ENCODE measurements around the gene ADRA2C.

The ADRA2C gene

DNA sequence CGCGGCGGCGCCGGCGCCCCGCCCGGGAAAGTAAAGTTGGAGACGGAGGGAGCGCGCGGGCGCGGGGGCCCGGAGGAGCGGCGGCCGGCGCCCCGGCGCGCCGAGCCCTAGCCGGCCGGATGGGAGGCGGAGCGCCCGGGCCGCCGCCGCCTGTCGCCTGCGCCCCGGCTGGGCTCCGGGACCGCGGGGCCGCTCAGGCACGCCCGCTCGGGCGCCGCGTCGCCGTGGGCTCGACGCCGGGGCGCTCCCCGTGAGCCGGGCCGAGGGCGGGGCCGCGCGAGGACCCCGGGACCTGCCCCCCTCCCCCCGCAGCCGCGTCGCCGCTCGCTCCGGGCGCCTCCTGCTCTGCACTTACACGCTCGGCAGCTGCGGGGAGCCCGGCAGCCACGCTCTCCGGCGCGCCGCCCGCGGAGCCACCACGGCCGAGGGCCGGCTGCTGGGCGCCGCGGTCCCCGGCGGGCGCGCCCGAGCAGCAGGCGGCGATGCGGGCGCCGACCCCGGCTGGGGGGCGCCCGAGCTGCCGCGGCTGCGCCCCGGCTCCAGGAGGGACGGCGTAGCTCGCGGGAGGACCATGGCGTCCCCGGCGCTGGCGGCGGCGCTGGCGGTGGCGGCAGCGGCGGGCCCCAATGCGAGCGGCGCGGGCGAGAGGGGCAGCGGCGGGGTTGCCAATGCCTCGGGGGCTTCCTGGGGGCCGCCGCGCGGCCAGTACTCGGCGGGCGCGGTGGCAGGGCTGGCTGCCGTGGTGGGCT is at the start of gene ADRA2C:
Gene ADRA2C (plus strand): TSS at position 350 of the 749 bp plus-strand sequence. CDS start 222 bp downstream, at position 572.
- Histone ChIP-seq H3K9ac (peak within 1 kb of the TSS; percentile 42 to 73 (median 68)), H3K36me3 (no peaks in the 10 kb centered on the region), H3K4me3 (peak within 1 kb of the TSS; percentile 61 to 74 (median 67)), H3K27ac (peak within 1 kb of the TSS in 2 of 11 experiments; percentile 6 to 20; a peak in 1 of 22 replicates), H3K4me2 (peak within 1 kb of the TSS; percentile 84 to 97 (median 93)), H3K4me1 (peaks cover 34 to 78% (median 73%) of the 10 kb centered on the region in 10 experiments), H3K9me3 (replicated peaks in 1 of 11) (no peaks in the 10 kb centered on the region), H4K20me1 (peaks cover 0 to 71% (median 41%) of the 10 kb centered on the region in 11 experiments; a peak in 15 of 22 replicates), H3K27me3 (peaks cover 18 to 61% (median 29%) of the 10 kb centered on the region in 11 experiments; a peak in 21 of 22 replicates)
- TF ChIP-seq Cebpa-rat (IDR thresholded peaks at IDR 0.05), result no peak

DNA sequence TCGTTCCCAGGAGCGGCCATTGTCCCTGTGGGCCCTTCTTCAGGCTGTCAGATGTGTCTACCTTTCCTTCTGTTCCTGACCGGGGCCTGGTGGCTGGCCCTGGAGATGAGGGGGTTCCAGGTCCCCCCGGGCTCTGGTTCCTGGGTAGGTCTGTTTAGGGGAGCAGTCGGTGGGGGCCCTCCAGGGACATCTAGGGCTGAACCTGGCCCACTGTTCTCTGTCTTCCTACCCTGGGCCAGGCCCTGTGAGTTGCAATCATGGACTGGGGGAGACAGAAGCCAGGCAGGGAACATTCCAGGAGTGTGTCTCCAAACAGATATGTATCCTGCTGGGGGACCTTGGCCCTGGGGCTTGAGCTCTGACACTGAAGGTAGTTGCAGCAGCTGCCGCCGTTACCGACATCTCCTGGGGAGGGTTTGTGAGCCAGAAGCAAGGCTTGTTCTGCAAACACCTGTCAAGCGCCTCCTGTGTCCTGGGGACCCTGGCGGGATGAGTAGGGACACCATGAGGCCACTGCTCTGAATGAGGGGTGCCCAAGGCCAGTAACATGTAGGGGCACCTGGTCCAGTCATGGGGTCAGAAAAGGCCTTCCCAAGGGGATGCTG is 49.5 kb upstream of the ADRA2C start:
- Histone ChIP-seq H3K4me2 (peak overlapping the region in 8 of 11 experiments; percentile 33 to 83 (median 62); a peak in 14 of 22 replicates), H3K9me3 (replicated peaks in 1 of 11) (peaks cover 9 to 18% (median 16%) of the 10 kb centered on the region in 11 experiments), H3K4me1 (peaks cover 0 to 50% (median 31%) of the 10 kb centered on the region in 10 experiments; a peak in 14 of 20 replicates), H3K9ac (no peak overlapping the region), H3K27ac (no peak overlapping the region), H3K27me3 (peaks cover 0 to 12% (median 0%) of the 10 kb centered on the region in 11 experiments; a peak in 4 of 22 replicates), H4K20me1 (peaks cover 0 to 11% (median 0%) of the 10 kb centered on the region in 11 experiments; a peak in 2 of 22 replicates), H3K36me3 (no peaks in the 10 kb centered on the region), H3K4me3 (no peak overlapping the region)
- no peak for TF ChIP-seq Cebpa-rat (IDR thresholded peaks at IDR 0.05)

DNA sequence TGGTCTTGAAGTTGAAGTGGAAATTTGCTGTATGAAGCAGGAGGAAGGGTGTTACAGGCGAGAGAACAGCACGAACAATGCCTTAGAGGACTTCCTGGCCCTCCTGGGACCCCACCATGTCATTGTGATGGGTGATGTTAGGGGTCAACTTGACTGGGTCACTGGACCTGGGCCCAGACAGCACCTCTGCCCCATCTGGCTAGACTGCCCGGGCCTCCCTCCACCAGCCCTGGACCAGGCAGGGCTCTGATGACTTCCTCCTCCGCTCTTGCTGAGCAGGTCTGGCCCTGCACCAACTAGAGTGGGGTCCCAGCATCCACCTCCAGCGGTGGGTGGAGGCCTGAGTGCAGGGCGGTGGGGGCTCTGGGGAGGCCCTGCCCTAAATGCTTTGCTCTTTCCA is 48.9 kb upstream of the ADRA2C start:
- H3K4me1 ChIP-seq, result peaks cover 0 to 50% (median 31%) of the 10 kb centered on the region in 10 experiments; a peak in 14 of 20 replicates
- TF ChIP-seq Cebpa-rat (IDR thresholded peaks at IDR 0.05), result no peak
- peaks cover 9 to 18% (median 16%) of the 10 kb centered on the region in 11 experiments for H3K9me3 ChIP-seq (replicated peaks in 1 of 11)
- peaks cover 0 to 11% (median 0%) of the 10 kb centered on the region in 11 experiments; a peak in 2 of 22 replicates for H4K20me1 ChIP-seq
- H3K4me2 ChIP-seq, result peak overlapping the region in 5 of 11 experiments; percentile 33 to 83 (median 75); a peak in 7 of 22 replicates
- H3K27ac ChIP-seq, result no peak overlapping the region
- H3K27me3 ChIP-seq, result peaks cover 0 to 12% (median 0%) of the 10 kb centered on the region in 11 experiments; a peak in 4 of 22 replicates
- H3K4me3 ChIP-seq, result no peak overlapping the region
- H3K36me3 ChIP-seq, result no peaks in the 10 kb centered on the region
- H3K9ac ChIP-seq, result no peak overlapping the region

DNA sequence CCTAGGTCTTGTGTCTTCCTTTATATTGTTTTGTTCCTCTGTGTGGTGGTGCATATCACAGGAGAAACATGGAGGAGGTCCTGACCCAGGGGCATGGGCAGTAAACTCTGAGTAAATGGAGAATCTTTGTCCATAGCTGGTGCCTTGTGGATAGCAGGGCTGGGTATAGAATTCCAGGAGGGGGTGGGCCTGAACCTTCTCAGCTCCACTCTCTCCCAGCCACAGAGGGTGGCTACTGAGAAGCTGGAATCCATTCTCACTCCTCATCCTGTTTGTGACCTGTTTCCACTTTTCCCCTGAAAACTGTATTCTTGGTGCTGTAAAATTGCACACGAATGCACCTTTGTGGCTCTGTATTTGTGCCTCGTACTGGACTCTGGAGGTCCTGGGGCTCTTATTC is 47.7 kb upstream of the ADRA2C start:
- H3K27ac ChIP-seq, result no peak overlapping the region
- peaks cover 9 to 18% (median 16%) of the 10 kb centered on the region in 11 experiments for H3K9me3 ChIP-seq (replicated peaks in 1 of 11)
- peaks cover 0 to 14% (median 3%) of the 10 kb centered on the region in 11 experiments; a peak in 8 of 22 replicates for H3K27me3 ChIP-seq
- H4K20me1 ChIP-seq, result peaks cover 0 to 6% (median 0%) of the 10 kb centered on the region in 11 experiments; a peak in 2 of 22 replicates
- no peak overlapping the region for H3K9ac ChIP-seq
- no peak overlapping the region for H3K4me2 ChIP-seq
- peaks cover 0 to 50% (median 31%) of the 10 kb centered on the region in 10 experiments; a peak in 14 of 20 replicates for H3K4me1 ChIP-seq
- H3K36me3 ChIP-seq, result no peaks in the 10 kb centered on the region
- no peak overlapping the region for H3K4me3 ChIP-seq
- TF ChIP-seq Cebpa-rat (IDR thresholded peaks at IDR 0.05), result no peak

DNA sequence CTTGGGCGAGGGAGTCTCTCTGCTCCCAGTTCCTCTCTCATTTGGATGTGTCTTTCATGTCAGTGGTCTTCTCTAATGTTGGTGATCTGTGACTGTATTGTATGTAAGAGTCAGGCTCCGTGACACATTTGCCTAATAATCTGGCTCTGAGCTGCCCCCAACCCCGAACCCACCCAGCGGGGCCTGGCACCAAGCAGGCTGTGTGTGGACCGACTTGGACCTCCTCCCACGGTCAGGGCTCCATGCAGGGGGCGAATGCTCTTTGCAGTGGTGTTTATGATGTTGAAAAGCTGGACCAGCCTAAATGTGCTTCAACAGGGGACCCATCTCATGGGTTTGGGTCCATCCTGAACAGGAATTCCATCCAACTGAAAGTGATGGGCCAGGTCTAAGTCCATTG is 47.0 kb upstream of the ADRA2C start:
- no peaks in the 10 kb centered on the region for H3K36me3 ChIP-seq
- H3K27me3 ChIP-seq, result peaks cover 0 to 22% (median 8%) of the 10 kb centered on the region in 11 experiments; a peak in 14 of 22 replicates
- no peak overlapping the region for H3K4me2 ChIP-seq
- peaks cover 0 to 44% (median 31%) of the 10 kb centered on the region in 10 experiments; a peak in 14 of 20 replicates for H3K4me1 ChIP-seq
- no peak overlapping the region for H3K27ac ChIP-seq
- TF ChIP-seq Cebpa-rat (IDR thresholded peaks at IDR 0.05), result no peak
- peaks cover 9 to 18% (median 16%) of the 10 kb centered on the region in 11 experiments for H3K9me3 ChIP-seq (replicated peaks in 1 of 11)
- H4K20me1 ChIP-seq, result peaks cover 0 to 6% (median 0%) of the 10 kb centered on the region in 11 experiments; a peak in 2 of 22 replicates
- no peak overlapping the region for H3K9ac ChIP-seq
- H3K4me3 ChIP-seq, result no peak overlapping the region

DNA sequence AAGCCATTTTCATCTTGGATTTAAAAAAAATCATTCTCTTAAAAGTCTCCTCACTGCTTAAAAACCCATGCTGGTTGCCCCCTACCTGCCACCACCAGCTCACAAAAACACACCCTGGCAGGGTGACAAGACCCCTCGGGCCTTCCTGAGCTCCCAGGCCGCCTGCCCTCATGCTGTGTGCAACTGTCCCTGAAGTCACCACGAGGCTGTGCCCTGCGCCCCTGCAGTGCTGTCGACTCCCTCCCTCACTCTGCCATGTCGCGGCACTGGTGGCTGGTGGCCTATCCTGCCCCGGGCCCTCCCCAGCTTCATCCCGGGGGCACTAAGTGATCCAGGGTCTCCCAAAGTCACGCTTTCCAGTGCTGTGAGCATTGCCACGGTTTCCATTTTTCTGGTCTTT is 46.3 kb upstream of the ADRA2C start:
- no peak overlapping the region for H3K4me3 ChIP-seq
- H3K4me2 ChIP-seq, result no peak overlapping the region
- H3K27ac ChIP-seq, result no peak overlapping the region
- no peak overlapping the region for H3K9ac ChIP-seq
- H4K20me1 ChIP-seq, result peaks cover 0 to 6% (median 0%) of the 10 kb centered on the region in 11 experiments; a peak in 2 of 22 replicates
- peaks cover 0 to 41% (median 26%) of the 10 kb centered on the region in 10 experiments; a peak in 14 of 20 replicates for H3K4me1 ChIP-seq
- peaks cover 9 to 18% (median 16%) of the 10 kb centered on the region in 11 experiments for H3K9me3 ChIP-seq (replicated peaks in 1 of 11)
- no peak for TF ChIP-seq Cebpa-rat (IDR thresholded peaks at IDR 0.05)
- H3K36me3 ChIP-seq, result no peaks in the 10 kb centered on the region
- peaks cover 5 to 28% (median 15%) of the 10 kb centered on the region in 11 experiments for H3K27me3 ChIP-seq

DNA sequence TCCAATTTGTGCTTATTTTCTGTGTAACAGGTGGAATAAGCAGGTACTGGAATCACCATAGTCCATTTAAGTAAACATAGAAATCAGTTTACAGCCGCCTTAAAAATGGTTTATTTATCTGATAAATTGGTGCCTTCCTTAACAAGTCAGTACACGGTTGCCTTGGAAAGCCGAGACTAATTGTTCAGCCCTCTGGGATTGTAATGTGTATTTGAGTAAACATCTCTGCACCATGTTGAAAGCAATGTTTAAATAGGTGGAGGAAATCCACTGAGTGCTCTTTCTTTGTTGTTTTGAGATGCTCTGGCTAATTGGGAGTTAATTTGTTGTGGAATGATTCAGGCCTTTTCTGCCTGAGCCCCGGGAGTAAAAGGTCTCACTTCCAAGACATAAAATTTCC is 45.7 kb upstream of the ADRA2C start:
- no peak overlapping the region for H3K9ac ChIP-seq

DNA sequence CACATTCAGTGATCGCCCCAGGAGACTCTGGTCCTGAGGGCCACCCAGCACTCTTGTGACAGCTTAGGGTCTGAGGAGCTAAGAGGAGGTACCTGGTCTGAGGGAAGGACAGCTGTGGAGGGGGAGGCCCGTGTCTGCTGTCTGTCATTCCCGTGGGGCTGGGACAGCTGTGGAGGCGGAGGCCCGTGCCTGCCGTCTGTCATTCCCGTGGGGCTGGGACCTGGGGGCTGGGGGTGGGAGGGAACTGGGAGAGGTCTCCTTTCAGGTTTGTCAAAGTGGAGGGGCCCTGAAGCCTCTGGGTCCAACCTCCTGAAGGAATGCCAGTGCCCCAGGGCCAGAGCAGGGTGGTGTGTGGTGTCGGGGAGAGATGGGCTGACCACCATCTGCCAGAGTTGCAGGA is 45.0 kb upstream of the ADRA2C start:
- Histone ChIP-seq H3K4me3 (no peak overlapping the region), H3K4me1 (peaks cover 0 to 31% (median 13%) of the 10 kb centered on the region in 10 experiments; a peak in 10 of 20 replicates), H3K27ac (no peak overlapping the region), H3K9me3 (replicated peaks in 1 of 11) (peaks cover 9 to 18% (median 16%) of the 10 kb centered on the region in 11 experiments), H3K4me2 (peak overlapping the region in 5 of 11 experiments; percentile 0 to 37 (median 24); a peak in 6 of 22 replicates), H4K20me1 (peaks cover 0 to 6% (median 0%) of the 10 kb centered on the region in 11 experiments; a peak in 2 of 22 replicates), H3K36me3 (no peaks in the 10 kb centered on the region), H3K27me3 (peaks cover 15 to 33% (median 21%) of the 10 kb centered on the region in 11 experiments), H3K9ac (no peak overlapping the region)
- no peak for TF ChIP-seq Cebpa-rat (IDR thresholded peaks at IDR 0.05)

More for the DNA sequence above, 45.7 kb upstream of the ADRA2C start:
- peaks cover 0 to 38% (median 20%) of the 10 kb centered on the region in 10 experiments; a peak in 14 of 20 replicates for H3K4me1 ChIP-seq
- H3K27me3 ChIP-seq, result peaks cover 12 to 30% (median 20%) of the 10 kb centered on the region in 11 experiments
- peaks cover 9 to 18% (median 16%) of the 10 kb centered on the region in 11 experiments for H3K9me3 ChIP-seq (replicated peaks in 1 of 11)
- peak overlapping the region in 1 of 11 experiments; percentile 37; a peak in 1 of 22 replicates for H3K4me2 ChIP-seq
- H3K36me3 ChIP-seq, result no peaks in the 10 kb centered on the region
- H3K4me3 ChIP-seq, result no peak overlapping the region
- peaks cover 0 to 6% (median 0%) of the 10 kb centered on the region in 11 experiments; a peak in 2 of 22 replicates for H4K20me1 ChIP-seq
- TF ChIP-seq Cebpa-rat (IDR thresholded peaks at IDR 0.05), result no peak
- H3K27ac ChIP-seq, result no peak overlapping the region
